HG02852 (cell line): Measurements from ENCODE around the gene MMAB.

Experiments used
- ATAC-seq: cut with Tn5 transposase; IDR thresholded peaks from one replicate; pipeline ENCODE4 v1.9.1; 2021; ENCODE audit warnings: mild to moderate bottlenecking, moderate library complexity; ENCODE audit not compliant: unreplicated experiment

Gene MMAB

DNA sequence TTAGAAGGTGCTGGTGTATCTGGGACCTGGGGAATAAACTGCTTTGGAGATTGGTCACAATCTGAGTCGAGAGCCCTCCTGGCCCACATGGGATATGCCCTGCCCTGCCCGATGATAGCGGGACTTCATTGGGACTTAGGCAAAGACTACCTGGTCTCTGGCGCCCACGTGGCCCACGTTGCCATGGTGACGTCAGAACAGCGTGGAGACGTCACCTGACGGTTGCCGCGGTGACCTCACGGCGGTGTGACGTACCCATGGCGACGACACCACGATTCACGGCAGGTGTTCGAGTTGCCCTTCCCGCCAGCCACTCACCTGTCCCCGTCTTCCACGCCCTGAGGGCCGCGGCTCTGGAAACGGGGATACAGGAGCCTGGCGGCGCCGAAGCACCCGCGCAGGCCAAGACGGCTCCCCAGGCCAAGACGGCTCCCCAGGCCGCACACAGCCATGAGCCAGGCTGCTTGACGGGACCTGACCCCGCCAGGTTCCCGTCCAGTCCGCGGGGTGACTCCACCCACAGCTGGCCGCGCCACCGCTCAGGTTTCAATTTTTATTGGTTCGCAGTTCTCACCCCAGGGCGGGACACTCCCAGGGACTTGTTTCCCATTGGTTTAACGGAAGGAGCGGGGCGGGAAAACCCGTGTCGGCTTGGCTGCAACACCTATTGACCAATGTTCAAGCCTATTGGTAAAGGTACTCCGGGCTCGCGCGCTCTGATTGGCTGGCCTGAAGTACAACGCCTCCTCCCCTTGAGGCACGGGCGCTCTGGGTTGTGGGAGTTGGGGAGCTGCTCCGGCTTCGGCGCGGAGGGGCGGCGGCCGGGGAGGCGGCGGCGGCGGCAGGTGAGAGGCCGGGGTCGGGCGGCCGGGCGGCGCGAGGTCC, at the start of gene MMAB, which contains the start of gene MVK:
Gene MMAB, minus strand, starts transcription at position 476 of the 885 bp plus-strand sequence. Its CDS starts 24 bp downstream, at position 452.
Gene MVK, plus strand, starts transcription at position 766 of the 885 bp plus-strand sequence. CDS start 1,029 bp downstream, outside the sequence.
- ATAC-seq = peak; percentile 91

GRCh38 chr12:109621901-109622364, 48.6 kb upstream of the MMAB start:
- ATAC-seq = no peak

DNA sequence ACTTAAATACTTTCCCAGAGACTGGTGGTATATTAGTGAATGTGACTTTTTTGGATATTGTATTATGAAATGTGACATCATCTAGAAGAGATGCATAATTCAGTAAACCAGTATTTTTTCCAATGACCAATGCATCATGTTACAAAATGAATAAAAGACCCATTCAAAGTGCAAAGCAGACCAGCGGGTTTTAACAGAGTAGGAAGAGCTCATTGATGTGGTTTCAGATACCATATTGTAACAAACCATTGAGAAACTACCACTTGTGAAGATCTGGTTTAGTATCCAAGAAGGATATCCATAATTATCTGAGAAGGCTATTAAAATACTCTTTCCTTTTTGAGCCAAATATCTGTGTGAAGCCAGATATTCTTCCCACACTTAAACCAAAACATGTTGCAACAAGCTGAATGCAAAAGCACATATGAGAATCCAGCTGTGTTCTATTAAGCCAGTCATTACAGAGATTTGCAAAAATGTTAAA, 47.9 kb upstream of the MMAB start:
- ATAC-seq = no peak

GRCh38 chr12:109619002-109619604, 45.8 kb upstream of the MMAB start:
- no peak for ATAC-seq

DNA sequence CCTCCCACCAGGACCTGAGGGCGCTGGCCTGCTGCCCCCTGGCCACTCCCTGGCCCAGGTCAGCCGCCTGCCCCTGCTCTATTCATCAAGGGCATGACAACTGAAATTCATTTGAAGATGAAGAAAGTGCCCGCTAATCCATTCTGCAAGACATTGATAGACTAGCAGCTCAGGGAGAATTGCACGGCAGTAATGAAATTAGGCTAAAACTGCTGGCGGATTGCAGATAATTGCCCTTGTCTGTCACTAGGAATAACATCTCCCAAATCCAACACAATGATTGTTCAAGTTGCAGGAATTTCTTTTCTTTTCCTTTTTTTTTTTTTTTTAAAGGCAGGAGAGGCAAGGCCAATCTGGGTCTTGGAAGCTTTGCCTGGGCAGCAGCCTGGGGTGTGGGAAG, 44.8 kb upstream of the MMAB start:
- no peak for ATAC-seq

GRCh38 chr12:109617491-109617890, 44.2 kb upstream of the MMAB start:
- no peak for ATAC-seq

DNA sequence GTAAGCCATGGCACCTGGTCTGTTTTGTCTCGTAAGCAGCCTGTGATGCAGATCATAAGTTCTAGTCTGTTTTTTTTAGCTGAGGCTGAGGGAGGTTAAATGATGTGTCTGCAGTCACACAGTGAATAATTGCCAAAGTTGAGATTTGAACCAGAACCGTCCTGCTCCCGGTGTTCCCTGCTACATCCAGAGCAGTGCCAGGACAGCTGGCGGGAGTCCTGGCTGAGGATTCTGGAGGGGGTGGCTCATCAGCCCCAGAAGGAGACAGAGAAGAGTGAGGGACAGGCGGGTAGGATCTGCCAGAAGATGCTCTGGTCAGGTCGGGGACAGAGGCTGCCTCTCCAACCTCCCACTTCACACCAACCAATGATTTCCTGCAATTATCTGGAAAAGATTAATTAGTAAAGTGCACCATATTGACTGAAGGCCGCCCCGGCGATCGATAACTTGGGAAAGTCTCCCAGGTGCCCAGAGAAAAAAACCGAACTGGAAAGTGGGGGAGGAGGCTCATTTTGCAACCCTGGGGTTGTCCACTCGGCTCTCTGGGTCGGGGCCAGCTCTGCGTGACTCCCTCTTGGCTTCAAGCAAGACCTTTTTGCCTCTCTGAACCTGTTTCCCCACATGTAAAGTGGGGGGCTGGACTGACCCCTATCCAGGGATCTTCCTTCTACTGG, 42.4 kb upstream of the MMAB start:
- no peak for ATAC-seq

GRCh38 chr12:109613649-109614455, 40.5 kb upstream of the MMAB start:
- ATAC-seq = no peak

DNA sequence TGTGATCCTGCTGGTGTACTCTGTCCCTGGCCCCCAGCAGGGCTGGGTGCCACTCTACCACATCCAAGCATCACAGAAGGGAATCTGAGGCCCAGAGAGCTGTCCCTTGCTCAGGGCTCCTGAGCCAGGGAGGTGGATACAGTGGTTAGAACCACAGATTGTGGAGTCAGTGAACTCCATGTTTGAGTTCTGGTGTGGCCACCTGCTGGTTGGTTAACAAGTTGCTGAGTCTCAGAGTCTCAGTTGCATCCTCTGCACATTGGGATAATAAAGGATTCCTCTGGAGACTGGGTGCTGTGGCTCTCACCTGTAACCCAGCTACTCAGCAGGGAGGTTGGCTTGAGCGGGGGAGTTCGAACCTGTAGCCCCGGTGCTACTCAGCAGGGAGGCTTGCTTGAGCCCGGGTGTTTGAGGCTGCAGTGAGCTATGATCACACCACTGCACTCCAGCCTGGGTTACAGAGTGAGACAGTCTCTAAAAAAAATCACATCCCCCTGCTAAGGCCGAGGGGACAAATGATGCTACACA, 39.7 kb upstream of the MMAB start:
- ATAC-seq = no peak

- no peak for ATAC-seq
Observed at GRCh38 chr12:109612003-109612402, 38.7 kb upstream of the MMAB start.

DNA sequence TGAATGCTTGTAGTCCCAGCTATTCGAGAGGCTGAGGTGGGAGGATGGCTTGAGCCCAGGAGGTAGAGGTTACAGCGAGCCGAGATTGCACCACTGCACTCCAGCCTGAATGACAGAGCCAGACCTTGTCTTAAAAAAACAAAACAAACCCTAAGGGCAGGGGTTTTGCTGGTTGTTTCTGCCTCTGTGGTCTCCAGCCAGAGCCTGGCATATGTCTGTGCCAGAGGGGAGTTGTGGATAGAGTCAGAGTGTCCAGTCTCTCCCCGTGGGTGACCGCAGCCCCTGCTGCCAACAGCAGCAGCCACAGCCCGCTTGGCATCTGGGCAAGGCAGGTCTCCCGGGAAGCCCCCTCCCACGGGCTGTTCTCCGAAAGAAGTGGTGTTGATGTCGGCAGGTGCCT, 37.9 kb upstream of the MMAB start:
- no peak for ATAC-seq

DNA sequence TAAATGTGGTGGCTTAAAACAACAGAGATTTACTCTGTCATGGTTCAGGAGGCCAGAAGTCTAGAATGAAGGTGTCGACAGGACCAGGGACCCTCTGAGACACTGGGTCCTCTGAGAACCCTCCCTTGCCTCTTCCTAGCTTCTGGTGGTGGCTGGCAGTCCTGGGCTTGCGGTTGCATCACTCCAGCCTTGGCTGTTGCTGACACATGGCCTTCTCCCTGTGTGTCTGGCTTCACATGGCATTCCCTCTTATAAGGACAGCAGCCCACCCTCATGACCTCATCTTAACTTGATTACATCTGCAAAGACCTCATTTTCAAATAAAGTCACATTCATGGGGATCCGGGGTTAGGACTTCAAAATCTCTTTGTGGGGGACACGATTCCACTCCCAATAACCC, 37.2 kb upstream of the MMAB start:
- ATAC-seq = no peak

- ATAC-seq = no peak
Observed at GRCh38 chr12:109609342-109609741, 36.0 kb upstream of the MMAB start.

- no peak for ATAC-seq
Observed at GRCh38 chr12:109608793-109609192, 35.5 kb upstream of the MMAB start.

GRCh38 chr12:109608270-109608669, 35.0 kb upstream of the MMAB start:
- ATAC-seq = no peak

- no peak for ATAC-seq
Observed at GRCh38 chr12:109607618-109608017, 34.3 kb upstream of the MMAB start.

DNA sequence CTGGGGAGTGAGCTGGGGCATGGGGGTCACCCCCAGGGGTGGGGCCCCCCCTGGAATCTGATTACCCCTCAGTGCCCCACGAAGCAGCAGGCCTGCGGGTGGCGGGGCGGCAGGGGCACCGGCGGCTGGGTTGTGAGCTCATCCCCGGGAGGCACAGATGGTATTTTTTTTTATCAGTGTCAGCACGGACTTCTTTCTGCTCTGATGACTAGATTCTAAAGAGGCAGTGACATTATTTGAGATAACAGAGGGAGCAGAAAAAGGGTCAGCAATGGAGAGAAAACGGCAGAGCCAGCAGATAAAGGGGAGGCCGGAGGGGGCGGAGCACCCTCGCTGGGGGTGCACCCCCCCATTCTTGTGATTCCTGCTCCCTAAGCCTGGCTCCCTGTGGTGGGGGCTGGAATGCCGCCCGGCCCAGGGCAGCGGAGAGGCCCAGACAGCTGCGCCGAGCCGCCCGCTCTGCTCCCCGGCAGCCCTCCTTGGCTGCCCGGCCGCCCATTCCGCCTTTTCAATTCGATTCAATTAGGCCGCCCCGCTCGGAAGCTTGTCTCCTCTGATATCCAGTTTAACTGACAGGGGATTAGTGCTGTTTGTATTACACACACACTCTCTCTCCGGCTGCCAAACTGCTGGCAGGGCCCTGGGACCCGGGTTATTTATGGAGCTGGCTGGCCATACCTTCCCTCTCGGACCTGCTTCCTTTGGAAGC, 33.2 kb upstream of the MMAB start:
- no peak for ATAC-seq

GRCh38 chr12:109605599-109606228, 32.4 kb upstream of the MMAB start:
- no peak for ATAC-seq

DNA sequence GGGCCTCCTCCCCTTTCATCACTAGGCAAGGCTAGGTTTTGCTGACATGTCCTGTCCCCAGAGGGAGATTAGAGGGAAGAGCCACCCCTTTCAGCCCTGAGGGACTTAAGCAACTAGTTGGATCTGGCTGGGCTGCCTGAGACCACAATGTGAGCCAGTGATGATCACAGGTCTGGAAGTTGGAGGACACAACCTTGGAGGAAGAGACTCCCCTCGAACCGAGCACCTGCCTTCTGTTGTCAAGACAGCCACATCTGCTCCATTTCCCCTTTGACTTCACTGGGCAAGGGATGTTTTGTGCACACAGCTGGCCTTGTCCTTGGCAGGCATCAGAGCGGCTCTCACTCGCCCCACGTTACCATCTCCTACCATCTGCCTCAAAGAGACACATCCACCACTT, 31.7 kb upstream of the MMAB start:
- no peak for ATAC-seq
